ENCODE data around the gene ZNF664. TPM values are rescaled to one million over a fixed set of nuclear protein-coding genes. Genes with fewer than 3 reads are reported as not detected.

Gene ZNF664
- total and polyA plus RNA-seq, 2 of the 8 experiments (the other 6 are each of a cell fraction or from before 2014, with no cell fraction given) = 22.8 to 51.4 TPM

DNA sequence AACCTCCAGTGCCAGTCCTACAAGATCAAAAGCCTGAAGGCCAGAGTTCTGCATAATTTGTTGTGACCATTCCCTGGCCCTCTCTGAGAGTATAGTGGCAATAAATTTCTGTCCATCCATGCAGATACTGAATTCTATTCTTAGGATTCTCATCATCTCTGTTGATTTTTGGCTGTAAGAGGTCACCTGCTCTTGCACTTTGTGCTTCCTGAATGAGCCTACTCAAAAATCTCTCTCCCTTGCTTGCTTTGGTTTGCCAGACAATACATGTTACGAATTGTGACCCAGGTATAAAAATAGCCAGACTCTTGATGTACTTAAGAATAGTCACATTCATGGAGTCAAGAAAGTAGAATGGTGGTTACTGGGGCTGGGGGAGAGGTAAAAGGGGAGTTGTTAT lies 16.7 kb downstream of the ZNF664 start:
- peaks cover 4 to 10% of the 10 kb centered on the region in 2 experiments for H4K20me1 ChIP-seq (replicated peaks in 1 of 2; ENCODE audit: control insufficient read depth in 1 of 2, insufficient read depth in 2 of 2, low read length in 2 of 2)
- peaks cover 0 to 3% (median 0%) of the 10 kb centered on the region in 4 experiments; a peak in 2 of 8 replicates for H3K36me3 ChIP-seq (ENCODE audit: control insufficient read depth in 2 of 4, insufficient read depth in 4 of 4, low read length in 3 of 4)

More for the DNA sequence above, 16.7 kb downstream of the ZNF664 start:
- Histone ChIP-seq H4K5ac (ENCODE audit: insufficient read length, low read depth, low read length) (no peak overlapping the region), H3K23me2 (ENCODE audit: low read depth, low read length) (no peaks in the 10 kb centered on the region), H3K14ac (ENCODE audit: insufficient read length) (no peak overlapping the region), H2BK120ac (replicated peaks; ENCODE audit: low read depth, low read length) (no peak overlapping the region), H3K27ac (ENCODE audit: low read depth, low read length) (no peak overlapping the region), H2BK12ac (ENCODE audit: low read depth, low read length) (no peak overlapping the region), H3K79me1 (ENCODE audit: low read depth, low read length) (no peaks in the 10 kb centered on the region), H4K91ac (replicated peaks; ENCODE audit: insufficient read length, low read length) (no peak overlapping the region), H3K18ac (ENCODE audit: extremely low read depth, low read length) (no peak overlapping the region), H3K4me3 (ENCODE audit: extremely low read depth in 1 of 4, insufficient read depth in 2 of 4, low read depth in 3 of 4, low read length in 4 of 4) (no peak overlapping the region), H3K4me1 (replicated peaks in 1 of 4; ENCODE audit: control insufficient read depth in 3 of 4, insufficient read depth in 4 of 4, low read length in 3 of 4) (no peaks in the 10 kb centered on the region), H4K8ac (ENCODE audit: extremely low read depth, insufficient read depth, low read length) (no peak overlapping the region), H3K79me2 (ENCODE audit: control insufficient read depth in 1 of 2, insufficient read depth in 2 of 2, low read length in 2 of 2) (no peaks in the 10 kb centered on the region), H3K4ac (replicated peaks; ENCODE audit: insufficient read length, low read depth, low read length) (no peak overlapping the region), H2AFZ (ENCODE audit: low read length) (no peak overlapping the region), H2BK20ac (ENCODE audit: low read length) (no peak overlapping the region), H3K56ac (replicated peaks; ENCODE audit: insufficient read length, low read depth, low read length) (no peak overlapping the region), H3K23ac (ENCODE audit: insufficient read length) (no peak overlapping the region), H3K27me3 (replicated peaks in 1 of 4; ENCODE audit: control insufficient read depth in 3 of 4, extremely low read depth in 1 of 4, insufficient read depth in 3 of 4, low read length in 3 of 4) (no peaks in the 10 kb centered on the region), H2BK15ac (ENCODE audit: low read length) (no peak overlapping the region), H3K4me2 (ENCODE audit: insufficient read depth in 1 of 2, low read depth in 2 of 2, low read length in 2 of 2) (no peak overlapping the region), H2AK5ac (ENCODE audit: low read depth, low read length) (no peak overlapping the region), H3K9me3 (ENCODE audit: insufficient read depth in 2 of 2, low read depth in 1 of 2, low read length in 1 of 2) (no peaks in the 10 kb centered on the region), H3K9ac (replicated peaks in 1 of 4; ENCODE audit: extremely low read depth in 1 of 4, low read depth in 3 of 4, low read length in 3 of 4) (no peak overlapping the region), H2BK5ac (ENCODE audit: low read depth, low read length) (no peak overlapping the region)
- 80% methylated on average over 1 of the region's 1 CpG; no CpG with 5 or more reads in 1 of the 2 experiments for WGBS, 2 experiments (ENCODE audit: extremely low coverage in 1 of 2, insufficient coverage in 1 of 2, insufficient read length in 1 of 2, insufficient replicate concordance in 2 of 2, low coverage in 1 of 2, low lambda C conversion rate in 2 of 2, missing lambda C conversion rate in 1 of 2)
- TF ChIP-seq EP300 (IDR thresholded peaks at IDR 0.05; ENCODE audit: borderline replicate concordance in 1 of 2, low read depth in 2 of 2, low read length in 2 of 2) (no peak), CBX5 (IDR thresholded peaks at IDR 0.05; ENCODE audit: low read depth, low read length) (no peak), SIRT6 (IDR thresholded peaks at IDR 0.05; ENCODE audit: low read length) (no peak), HDAC6 (IDR thresholded peaks at IDR 0.05; ENCODE audit: low read depth, low read length) (no peak), TBP (IDR thresholded peaks at IDR 0.05; ENCODE audit: low read depth, low read length) (no peak), NANOG (IDR thresholded peaks at IDR 0.05; ENCODE audit: insufficient read depth, low read depth, low read length, poor library complexity, severe bottlenecking) (no peak), GABPA (IDR thresholded peaks at IDR 0.05; ENCODE audit: borderline replicate concordance, insufficient read depth, low read length) (no peak), BRCA1 (IDR thresholded peaks at IDR 0.05; ENCODE audit: low read depth, low read length) (no peak), RBBP5 (IDR thresholded peaks at IDR 0.05; ENCODE audit: borderline replicate concordance, low read depth, low read length) (no peak), TCF12 (IDR thresholded peaks at IDR 0.05; ENCODE audit: low read depth, low read length) (no peak), POU5F1 (IDR thresholded peaks at IDR 0.05; ENCODE audit: low read depth, low read length) (no peak), MAFK (IDR thresholded peaks at IDR 0.05; ENCODE audit: low read depth, low read length) (no peak), JUN (IDR thresholded peaks at IDR 0.05; ENCODE audit: low read depth, low read length) (no peak)
- FAIRE-seq = no peak
- ChIA-PET POLR2A (ENCODE audit: partially characterized antibody) (no interaction called here), CTCF (ENCODE audit: partially characterized antibody) (interaction anchor here (0.6 kb wide), 1 partner anchor 1095 kb away, joined by 4 read pairs; no protein-coding TSS in a partner anchor)
- no peak for DNase-seq (ENCODE audit: low read depth in 1 of 2, low spot score in 2 of 2)
